ENCODE results near the gene PLA2G7. TPM values are rescaled to one million over a fixed set of nuclear protein-coding genes. Genes with fewer than 3 reads are reported as not detected.

Gene PLA2G7
- total and polyA plus RNA-seq, 2 of the 4 experiments (the other 2 are of a cell fraction) = not detected

- WGBS, 2 experiments (ENCODE audit: extremely low coverage in 2 of 2, insufficient read length in 1 of 2) = no CpG with 5 or more reads among the region's 1 CpG
Observed at GRCh38 chr6:46746696-46747095, 11.5 kb upstream of the PLA2G7 start, which contains the start of gene ANKRD66. Gene ANKRD66, plus strand, starts transcription at chr6:46746933. Its CDS starts 5,016 bp downstream, at chr6:46751949.

More at GRCh38 chr6:46746696-46747095, 11.5 kb upstream of the PLA2G7 start, which contains the start of gene ANKRD66:
- H3K9me1 ChIP-seq (ENCODE audit: insufficient read depth, low read length) = no peaks in the 10 kb centered on the region
- no TSS peak for BruUV-seq (replicated peaks)
- DNase-seq = no peak
- H3K4ac ChIP-seq (ENCODE audit: low read depth, low read length) = no peak within 1 kb of the TSS
- H3K79me1 ChIP-seq (ENCODE audit: low read depth in 1 of 2, low read length in 2 of 2) = no peaks in the 10 kb centered on the region
- in situ Hi-C loops (cut with MboI; ENCODE audit: low sequenced_read_pairs) (no loop called here), dilution Hi-C loops (cut with HindIII; ENCODE audit: low sequenced_read_pairs, unreplicated experiment) (no loop called here), intact Hi-C loops (cut with micrococcal nuclease) (no loop called here)
- H3K9ac ChIP-seq (ENCODE audit: low read depth, low read length) = no peak within 1 kb of the TSS
- H2AFZ ChIP-seq (replicated peaks; ENCODE audit: low read length, poor library complexity) = no peak within 1 kb of the TSS
- CTCF ChIA-PET = no interaction called here
- no peak within 1 kb of the TSS for H2BK120ac ChIP-seq (ENCODE audit: low read depth, low read length)
- H4K20me1 ChIP-seq (ENCODE audit: insufficient read depth, low read length) = no peaks in the 10 kb centered on the region
- H3K4me1 ChIP-seq (ENCODE audit: control insufficient read depth, insufficient read depth, low read length) = no peaks in the 10 kb centered on the region
- H4K91ac ChIP-seq (ENCODE audit: insufficient read depth, low read depth, low read length) = no peak within 1 kb of the TSS
- no peak within 1 kb of the TSS for H3K23ac ChIP-seq (ENCODE audit: low read depth, low read length)
- no peaks in the 10 kb centered on the region for H3K36me3 ChIP-seq (ENCODE audit: control insufficient read depth, insufficient read depth, low read length)
- H3K18ac ChIP-seq (ENCODE audit: low read depth, low read length) = no peak within 1 kb of the TSS
- H3K14ac ChIP-seq (replicated peaks; ENCODE audit: low read depth, low read length) = no peak within 1 kb of the TSS
- no peak within 1 kb of the TSS for H2BK15ac ChIP-seq (ENCODE audit: low read depth, low read length)
- no peak within 1 kb of the TSS for H3K27ac ChIP-seq (ENCODE audit: insufficient read depth, low read length)
- ATAC-seq (ENCODE audit: low read depth) = no peak
- no peak within 1 kb of the TSS for H4K8ac ChIP-seq (ENCODE audit: low read depth in 2 of 2, low read length in 2 of 2)
- H4K5ac ChIP-seq (ENCODE audit: low read depth, low read length) = no peak within 1 kb of the TSS
- TF ChIP-seq SMC3 (IDR thresholded peaks at IDR 0.05; ENCODE audit: low read depth, low read length) = no peak
- TF ChIP-seq BHLHE40 (IDR thresholded peaks at IDR 0.05; ENCODE audit: low read depth, low read length) = no peak
- no peak within 1 kb of the TSS for H2BK5ac ChIP-seq (ENCODE audit: low read depth, low read length, poor library complexity, severe bottlenecking)
- no peak within 1 kb of the TSS for H3K56ac ChIP-seq (ENCODE audit: extremely low read depth, insufficient read depth, low read length)
- POLR2A ChIA-PET (ENCODE audit: unreplicated experiment) = interaction anchor here (0.6 kb wide), 1 partner anchor 38 kb away, joined by 5 read pairs; no protein-coding TSS in a partner anchor
- no peak within 1 kb of the TSS for H2AK9ac ChIP-seq (replicated peaks; ENCODE audit: low read depth, low read length, poor library complexity)
- no peaks in the 10 kb centered on the region for H3K27me3 ChIP-seq (ENCODE audit: control insufficient read depth, insufficient read depth, low read length)
- H2AK5ac ChIP-seq (ENCODE audit: low read depth, low read length) = no peak within 1 kb of the TSS
- no peaks in the 10 kb centered on the region for H3K9me3 ChIP-seq (ENCODE audit: control insufficient read depth, insufficient read depth, low read length)
- H3K4me2 ChIP-seq (ENCODE audit: low read depth, low read length) = no peak within 1 kb of the TSS
- no peak within 1 kb of the TSS for H2BK20ac ChIP-seq (ENCODE audit: low read depth, low read length)
- no peak within 1 kb of the TSS for H3K4me3 ChIP-seq (ENCODE audit: insufficient read depth, low read depth, low read length)

All from IMR-90 (cell line).